Measurements from ENCODE around the gene RAB10.

DNA sequence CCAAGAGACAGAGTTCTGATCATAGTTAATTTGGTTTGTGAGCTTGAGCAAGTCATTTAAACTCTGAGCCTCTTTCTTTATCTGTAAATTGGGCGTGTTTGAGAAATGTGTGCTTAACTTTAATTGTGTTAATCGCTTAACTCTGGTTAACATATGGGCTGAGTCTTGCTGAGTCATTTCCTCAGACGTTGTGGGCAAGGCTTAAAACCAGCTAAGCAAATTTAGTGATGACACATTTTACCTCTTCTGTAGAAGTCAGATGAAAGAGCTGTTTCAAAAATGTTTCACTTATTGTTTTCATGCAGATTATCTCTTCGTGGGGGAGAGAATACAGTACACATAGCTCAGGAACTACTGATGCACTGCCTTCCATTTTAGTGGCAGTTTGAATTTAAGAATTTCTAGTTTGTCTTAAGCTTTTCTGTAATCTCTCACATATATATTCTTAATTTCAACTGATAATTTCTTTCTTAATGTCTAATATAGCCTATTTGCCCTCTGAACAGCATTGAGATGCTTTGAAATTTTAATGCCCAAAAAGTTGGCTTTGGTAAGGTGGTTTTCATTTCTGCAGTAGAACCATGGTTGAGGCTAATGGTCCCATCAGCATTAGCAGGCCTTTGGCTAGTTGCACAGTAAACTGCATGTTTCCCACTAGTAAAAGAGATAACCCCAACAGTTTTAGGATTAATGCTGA lies 34.9 kb downstream of the RAB10 start:
- TF ChIP-seq, protein P1, sequence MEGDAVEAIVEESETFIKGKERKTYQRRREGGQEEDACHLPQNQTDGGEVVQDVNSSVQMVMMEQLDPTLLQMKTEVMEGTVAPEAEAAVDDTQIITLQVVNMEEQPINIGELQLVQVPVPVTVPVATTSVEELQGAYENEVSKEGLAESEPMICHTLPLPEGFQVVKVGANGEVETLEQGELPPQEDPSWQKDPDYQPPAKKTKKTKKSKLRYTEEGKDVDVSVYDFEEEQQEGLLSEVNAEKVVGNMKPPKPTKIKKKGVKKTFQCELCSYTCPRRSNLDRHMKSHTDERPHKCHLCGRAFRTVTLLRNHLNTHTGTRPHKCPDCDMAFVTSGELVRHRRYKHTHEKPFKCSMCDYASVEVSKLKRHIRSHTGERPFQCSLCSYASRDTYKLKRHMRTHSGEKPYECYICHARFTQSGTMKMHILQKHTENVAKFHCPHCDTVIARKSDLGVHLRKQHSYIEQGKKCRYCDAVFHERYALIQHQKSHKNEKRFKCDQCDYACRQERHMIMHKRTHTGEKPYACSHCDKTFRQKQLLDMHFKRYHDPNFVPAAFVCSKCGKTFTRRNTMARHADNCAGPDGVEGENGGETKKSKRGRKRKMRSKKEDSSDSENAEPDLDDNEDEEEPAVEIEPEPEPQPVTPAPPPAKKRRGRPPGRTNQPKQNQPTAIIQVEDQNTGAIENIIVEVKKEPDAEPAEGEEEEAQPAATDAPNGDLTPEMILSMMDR (IDR thresholded peaks at IDR 0.05) = no peak
- no peak for TF ChIP-seq POLR2A (IDR thresholded peaks at IDR 0.05)

Data from upper lobe of left lung (tissue), 4 donors.